Tibial artery (tissue), 4 donors: ENCODE results near the gene CENPQ.

Experiments used
- DNase-seq, 2 donors: peaks; one replicate each; pipeline ENCODE4 v3.0.0-alpha.2; 2019
- H3K27ac ChIP-seq, 2 donors: fragments of 200-600 bp; sonication (generic) in 1 of 2; 1 replicate in 1 of 2; 2 replicates in 1 of 2; pipeline ENCODE4 v1.5.1; 2018 to 2019; ENCODE audit warnings: mild to moderate bottlenecking in 1 of 2
- H3K27me3 ChIP-seq, 2 donors: fragments of 200-600 bp; sonication (generic) in 1 of 2; one replicate each; pipeline versions ENCODE4 v1.5.1 to v1.6.0; 2016 to 2019
- H3K36me3 ChIP-seq, 3 donors: fragments of 200-600 bp; sonication (generic) in 2 of 3; one replicate each; pipeline ENCODE4 v1.5.1; 2016 to 2019; ENCODE audit warnings: mild to moderate bottlenecking in 2 of 3
- H3K4me1 ChIP-seq, 4 donors: fragments of 200-600 bp; sonication (generic) in 2 of 4; 1 replicate in 3 of 4; 2 replicates in 1 of 4; pipeline ENCODE4 v1.5.1; 2016 to 2019
- H3K4me3 ChIP-seq, 2 donors: fragments of 200-600 bp; sonication (generic) in 1 of 2; 1 replicate in 1 of 2; 2 replicates in 1 of 2; pipeline ENCODE4 v1.5.1; 2018 to 2019; ENCODE audit warnings: mild to moderate bottlenecking in 2 of 2
- H3K9me3 ChIP-seq, 3 donors: fragments of 200-600 bp; sonication (generic) in 1 of 3; one replicate each; pipeline ENCODE4 v1.5.1; 2016 to 2019
- CTCF ChIP-seq, 2 experiments: fragments of 200-600 bp in 1 of 2; fragments of 450-650 bp in 1 of 2; IDR thresholded peaks; one replicate each; pipeline ENCODE4 v1.5.1; 2017 to 2019; ENCODE audit warnings: antibody characterized with exemption in 2 of 2, mild to moderate bottlenecking in 1 of 2, moderate library complexity in 1 of 2
- intact Hi-C: fragments of 100-400 bp; cut with DNase I; formaldehyde crosslinking; loops from one replicate; pipeline ENCODE4 v1.15.0; 2023; ENCODE audit warnings: low total_unique reads

CENPQ gene

GRCh38 chr6:49509342-49509741 lies 46.2 kb downstream of the CENPQ start:
- Histone ChIP-seq H3K27me3 (no peaks in the 10 kb centered on the region), H3K4me3 (no peak overlapping the region), H3K9me3 (no peaks in the 10 kb centered on the region), H3K4me1 (no peaks in the 10 kb centered on the region), H3K27ac (no peak overlapping the region), H3K36me3 (no peaks in the 10 kb centered on the region)
- intact Hi-C loops: no loop called here
- TF ChIP-seq CTCF (IDR thresholded peaks at IDR 0.05): no peak
- no peak for DNase-seq

- Histone ChIP-seq H3K27ac (no peak overlapping the region), H3K36me3 (no peaks in the 10 kb centered on the region), H3K9me3 (no peaks in the 10 kb centered on the region), H3K27me3 (no peaks in the 10 kb centered on the region), H3K4me1 (no peaks in the 10 kb centered on the region), H3K4me3 (no peak overlapping the region)
- intact Hi-C loops: no loop called here
- DNase-seq: no peak
- no peak for TF ChIP-seq CTCF (IDR thresholded peaks at IDR 0.05)
These were observed 50.2 kb downstream of the CENPQ start for GRCh38 chr6:49513153-49513989.

GRCh38 chr6:49514571-49515484 lies 51.7 kb downstream of the CENPQ start:
- H3K9me3 ChIP-seq: no peaks in the 10 kb centered on the region
- no peak for DNase-seq
- no peak overlapping the region for H3K4me3 ChIP-seq
- no peaks in the 10 kb centered on the region for H3K27me3 ChIP-seq
- no peaks in the 10 kb centered on the region for H3K4me1 ChIP-seq
- intact Hi-C loops: no loop called here
- H3K27ac ChIP-seq: no peak overlapping the region
- no peak for TF ChIP-seq CTCF (IDR thresholded peaks at IDR 0.05)
- H3K36me3 ChIP-seq: no peaks in the 10 kb centered on the region

GRCh38 chr6:49515485-49516146 lies 52.4 kb downstream of the CENPQ start:
- H3K27ac ChIP-seq: no peak overlapping the region
- TF ChIP-seq CTCF (IDR thresholded peaks at IDR 0.05): no peak
- no peaks in the 10 kb centered on the region for H3K9me3 ChIP-seq
- intact Hi-C loops: no loop called here
- no peak overlapping the region for H3K4me3 ChIP-seq
- H3K27me3 ChIP-seq: no peaks in the 10 kb centered on the region
- DNase-seq: no peak
- H3K36me3 ChIP-seq: no peaks in the 10 kb centered on the region
- H3K4me1 ChIP-seq: no peaks in the 10 kb centered on the region

GRCh38 chr6:49516147-49516505 lies 53.0 kb downstream of the CENPQ start:
- H3K4me3 ChIP-seq: no peak overlapping the region

More at GRCh38 chr6:49516147-49516505, 53.0 kb downstream of the CENPQ start:
- intact Hi-C loops: no loop called here
- Histone ChIP-seq H3K27ac (no peak overlapping the region), H3K36me3 (no peaks in the 10 kb centered on the region), H3K4me1 (no peaks in the 10 kb centered on the region), H3K9me3 (no peaks in the 10 kb centered on the region), H3K27me3 (no peaks in the 10 kb centered on the region)
- no peak for DNase-seq
- TF ChIP-seq CTCF (IDR thresholded peaks at IDR 0.05): no peak
